Stimulated activated CD4-positive, alpha-beta T cell treated with anti-CD3 and anti-CD28 coated beads, Interleukin-12 subunit alpha, Interleukin-12 subunit beta, amount 100 ng/mL, for 24 hours (primary cell): ENCODE measurements around the gene DCHS1.

Source experiments
- DNase-seq, 2 experiments: peaks; one replicate each; pipeline ENCODE4 v3.0.0-alpha.2; 2020; ENCODE audit warnings: low read depth in 2 of 2

DCHS1 gene

GRCh38 chr11:6626971-6627761, 28.4 kb downstream of the DCHS1 start:
- no peak for DNase-seq

GRCh38 chr11:6625832-6626420, 29.7 kb downstream of the DCHS1 start:
- no peak for DNase-seq

- no peak for DNase-seq
These were observed 30.3 kb downstream of the DCHS1 start for GRCh38 chr11:6625156-6625831.

- no peak for DNase-seq
These were observed 31.9 kb downstream of the DCHS1 start for GRCh38 chr11:6623391-6624363.

DNA sequence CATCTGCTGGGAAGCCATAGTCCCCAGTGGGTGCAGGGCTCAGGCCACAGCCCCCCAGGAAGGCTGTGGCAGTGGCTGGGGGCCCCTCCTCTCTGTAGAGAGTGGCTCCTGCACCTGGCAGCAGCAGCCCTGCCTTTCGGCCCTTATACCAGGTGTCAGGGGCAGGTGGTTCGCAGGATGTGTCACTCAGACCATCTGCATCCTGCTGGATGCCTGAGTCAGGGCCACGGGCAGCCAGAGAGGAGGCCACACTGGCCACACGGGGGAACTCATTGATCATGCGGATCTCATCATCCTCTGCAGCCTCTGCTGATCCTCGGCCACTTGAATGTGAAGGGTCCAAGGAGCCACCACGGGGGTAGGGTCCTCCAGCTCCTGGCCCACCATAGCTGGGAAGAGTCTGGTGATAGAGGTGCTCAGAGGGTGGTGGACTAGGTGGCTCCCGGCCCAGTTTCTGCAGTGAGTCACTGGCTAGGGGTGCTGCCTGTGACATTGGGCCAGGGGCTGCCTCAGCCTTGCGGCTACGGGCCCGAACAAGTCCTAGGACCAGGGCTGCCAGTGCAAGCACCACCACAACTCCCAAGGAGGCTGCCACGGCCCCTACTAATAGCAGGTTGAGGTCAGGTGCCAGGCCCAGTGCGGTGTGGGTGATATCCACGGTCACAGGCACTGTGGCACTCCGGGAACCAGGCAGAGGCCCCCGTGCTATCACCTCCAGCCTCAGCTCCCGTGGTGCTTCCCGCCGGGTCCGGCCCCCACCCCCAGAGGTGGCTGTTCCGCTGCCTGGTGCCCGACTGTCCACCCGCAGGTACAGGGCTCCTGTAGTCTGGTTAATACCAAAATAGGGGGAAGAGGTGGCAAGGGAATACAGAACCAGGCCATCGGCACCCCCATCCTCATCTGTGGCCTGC, 33.1 kb downstream of the DCHS1 start:
- no peak for DNase-seq

GRCh38 chr11:6621711-6622211, 33.8 kb downstream of the DCHS1 start:
- DNase-seq = no peak

DNA sequence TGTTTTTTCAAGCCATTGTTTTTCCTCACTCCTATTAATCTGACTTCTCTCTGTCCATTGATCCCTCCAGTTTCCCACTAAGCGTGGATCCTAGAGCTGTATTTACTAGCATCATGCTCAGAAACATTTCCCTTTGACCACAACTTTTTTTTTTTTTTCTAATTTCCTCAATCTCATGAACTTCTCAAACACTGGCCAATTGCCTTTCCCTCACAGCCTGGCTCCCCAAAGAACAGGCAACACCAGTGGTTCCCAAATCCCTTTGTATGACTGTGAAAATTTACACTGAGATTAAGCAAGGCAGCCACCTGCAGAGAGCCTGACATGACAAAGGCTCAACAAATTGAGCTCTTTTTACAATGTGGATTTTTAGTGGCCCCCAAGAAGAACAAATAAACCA, 35.0 kb downstream of the DCHS1 start:
- DNase-seq = no peak

DNA sequence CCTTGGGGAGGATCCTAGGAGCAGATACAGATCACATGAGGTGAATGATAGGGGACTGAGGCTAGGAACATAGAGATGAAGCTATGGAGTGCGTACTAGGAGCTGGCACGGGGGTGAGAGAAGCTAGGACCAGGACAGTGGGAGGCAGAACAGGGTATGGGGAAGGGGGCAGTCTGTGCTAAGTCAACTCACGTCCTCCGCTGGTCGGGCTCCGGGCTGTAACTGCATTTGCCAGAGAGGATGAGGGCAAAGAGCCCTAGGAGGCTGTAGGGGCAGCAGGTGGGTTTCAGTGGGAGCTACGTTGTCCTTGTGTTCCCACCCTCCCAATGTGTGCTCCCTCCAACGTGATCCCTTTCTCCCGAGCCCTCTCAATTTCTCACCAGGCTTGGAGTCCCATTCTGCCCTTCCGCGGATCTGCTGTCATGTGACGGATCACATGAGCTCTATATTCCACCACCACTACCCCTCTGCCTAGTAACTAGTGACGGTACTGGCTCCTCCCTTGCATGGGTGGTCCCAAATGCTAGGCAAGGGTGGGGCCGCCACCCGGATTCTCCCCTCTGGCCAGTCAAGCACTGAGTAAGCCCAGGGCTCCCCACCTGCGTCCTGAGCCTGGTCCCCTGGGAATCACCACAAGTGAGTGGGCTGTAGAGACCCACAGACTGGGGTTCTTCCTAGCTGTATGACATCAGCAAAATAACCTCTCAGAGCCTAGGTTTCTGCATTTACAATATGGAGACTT, 36.4 kb downstream of the DCHS1 start, which contains the start of gene TPP1:
TSS of gene TPP1 (minus strand) at position 419 of the 742 bp plus-strand sequence. CDS start at position 397, 22 bp downstream.
- peak; percentile 76 to 83 for DNase-seq

GRCh38 chr11:6618117-6619003, 37.2 kb downstream of the DCHS1 start:
- DNase-seq = peak; percentile 35 to 39

DNA sequence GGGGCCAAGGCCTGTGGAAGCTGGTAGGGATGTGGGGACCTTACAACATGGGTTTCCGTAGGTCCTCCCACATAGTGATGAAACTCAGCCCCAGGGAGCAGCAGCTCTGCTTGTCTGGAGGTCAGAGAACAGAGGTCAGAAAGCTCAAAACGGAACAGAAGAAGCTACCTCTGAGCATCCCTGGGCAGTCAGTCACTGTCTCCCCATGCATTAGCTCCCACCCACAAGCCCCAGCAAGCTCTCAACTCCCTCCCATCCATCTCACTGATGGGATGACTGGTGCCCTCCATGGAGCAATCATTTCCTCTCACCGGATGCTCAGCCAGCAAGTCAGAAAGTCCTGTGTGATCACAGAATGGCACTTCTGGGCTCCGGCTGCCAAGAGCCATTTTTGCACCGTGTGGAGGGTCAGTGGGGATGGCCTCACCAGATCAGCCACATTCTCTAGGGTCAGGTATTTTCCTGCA, 38.3 kb downstream of the DCHS1 start:
- DNase-seq = no peak

DNA sequence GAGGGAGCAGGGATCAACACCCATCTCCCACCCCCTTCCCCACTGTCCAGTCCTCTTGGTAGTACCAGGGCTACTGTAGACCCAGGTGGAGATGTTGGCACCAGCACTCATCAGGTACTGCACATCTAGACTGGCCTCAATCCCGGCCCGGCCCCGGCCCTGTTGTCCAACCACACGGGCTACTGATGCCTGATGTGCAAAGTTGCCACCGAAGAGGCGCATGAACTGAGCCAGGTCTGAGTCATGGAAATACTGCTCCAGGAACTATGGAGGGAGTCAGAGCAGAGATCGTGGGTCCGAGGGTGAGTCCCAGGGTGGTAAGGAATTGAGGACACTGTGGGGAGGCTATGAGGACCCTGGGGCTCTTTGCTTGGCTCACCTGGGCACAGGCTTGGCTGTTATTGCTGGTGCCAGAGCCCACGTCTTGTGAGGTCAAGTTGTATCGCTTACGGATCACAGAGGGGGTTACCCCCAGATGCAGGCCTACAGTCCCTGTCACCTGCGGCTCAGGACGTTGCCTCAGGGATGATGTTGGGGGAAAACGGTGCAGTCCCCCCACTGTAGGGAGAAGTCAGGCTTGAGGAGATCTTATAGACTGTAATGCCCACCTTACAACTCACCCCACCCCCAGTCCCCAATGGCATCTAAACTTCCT, 38.9 kb downstream of the DCHS1 start:
- DNase-seq = no peak

GRCh38 chr11:6615882-6616585, 39.6 kb downstream of the DCHS1 start:
- DNase-seq = no peak

- no peak for DNase-seq
These were observed 40.6 kb downstream of the DCHS1 start for GRCh38 chr11:6615046-6615445.

GRCh38 chr11:6614446-6614845, 41.2 kb downstream of the DCHS1 start:
- DNase-seq = no peak

DNA sequence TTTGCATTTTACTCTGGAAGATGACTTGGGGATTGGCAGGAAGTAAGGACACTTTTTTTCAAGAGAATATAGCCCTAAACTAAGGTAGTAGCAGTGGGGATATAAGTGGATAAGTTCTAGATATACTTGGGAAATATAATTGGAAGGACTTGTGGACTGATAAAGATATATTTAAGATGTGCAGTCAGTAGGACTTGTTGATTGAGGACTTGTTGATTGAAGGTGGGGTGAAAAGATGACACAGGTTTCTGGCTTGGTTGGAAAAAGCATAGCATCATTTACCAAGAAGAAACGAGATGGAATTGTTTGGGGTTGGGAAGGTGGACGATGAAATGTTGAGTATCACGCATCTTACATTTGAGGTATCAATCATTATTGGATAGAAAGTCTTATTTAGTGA, 42.1 kb downstream of the DCHS1 start:
- no peak for DNase-seq

- DNase-seq = peak; percentile 89 to 95
These were observed 43.2 kb downstream of the DCHS1 start, which contains the start of gene TAF10 for GRCh38 chr11:6612213-6613041. Gene TAF10, minus strand, starts transcription at chr11:6612216. Its CDS starts 27 bp downstream, at chr11:6612189.

GRCh38 chr11:6611963-6612212, 43.7 kb downstream of the DCHS1 start:
- no peak for DNase-seq
